Lung microvascular endothelial cell (primary cell): ENCODE data around the gene WBP2. TPM values are rescaled to one million over a fixed set of nuclear protein-coding genes. Genes with fewer than 3 reads are reported as not detected.
A peak's percentile ranks its signal among the peaks of the same experiment; 100 is the strongest.
"Not testable (repeated sequence)": the region's sequence is repeated elsewhere in the genome, so short reads cannot be mapped to it uniquely, and the experiment has no call there.

Source experiments
- DNase-seq, 2 donors: peaks; one replicate each; pipeline versions ENCODE4 v3.0.0 to v3.0.0-alpha.2; 2010; ENCODE audit warnings: low read depth in 2 of 2
- total RNA-seq: library from RNA; depleted of rRNA; stranded (reverse); fragments of >200 nt; gene quantifications from 2 replicates; pipeline ENCODE4 v1.2.1, GENCODE V29; 2014

The WBP2 gene
- total RNA-seq, 1 donor from 2014 or later: 24.4 TPM

GRCh38 chr17:75868730-75869281 is 13.7 kb upstream of the WBP2 start:
- DNase-seq: not testable (repeated sequence)

DNA sequence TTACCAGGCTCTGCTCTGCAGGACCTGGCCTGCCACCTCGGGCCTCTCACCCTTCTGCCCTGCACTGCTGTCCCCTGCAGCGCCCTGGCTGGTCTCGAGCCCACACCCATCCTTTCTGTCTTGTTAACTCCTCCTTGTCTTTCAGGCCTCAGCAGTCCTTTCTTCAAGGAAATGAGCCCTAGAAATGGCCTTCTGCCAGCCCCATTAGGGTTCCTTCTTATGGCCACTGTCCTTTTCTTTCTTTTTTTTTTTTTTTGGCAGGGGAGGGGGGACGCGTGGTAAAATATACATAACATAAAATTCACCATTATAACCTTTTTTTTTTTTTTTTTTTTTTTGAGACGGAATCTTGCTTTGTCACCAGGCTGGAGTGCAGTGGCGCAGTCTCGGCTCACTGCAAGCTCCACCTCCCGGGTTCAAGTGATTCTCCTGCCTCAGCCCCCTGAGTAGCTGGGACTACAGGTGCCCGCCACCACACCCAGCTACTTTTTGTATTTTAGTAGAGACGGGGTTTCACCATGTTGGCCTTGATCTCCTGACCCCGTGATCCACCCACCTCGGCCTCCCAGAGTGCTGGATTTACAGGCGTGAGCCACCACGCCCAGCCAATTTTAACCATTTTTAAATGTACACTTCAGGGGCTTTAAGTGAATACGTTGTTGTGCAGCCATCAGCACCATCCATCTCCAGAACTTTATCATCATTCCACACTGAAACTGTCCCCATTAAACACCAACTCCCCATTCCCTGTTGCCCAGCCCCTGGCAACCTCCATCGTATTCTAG is 10.5 kb upstream of the WBP2 start:
- DNase-seq: not testable (repeated sequence)

- not testable (repeated sequence) for DNase-seq
Measured at GRCh38 chr17:75864887-75865286, 9.8 kb upstream of the WBP2 start.

- peak in 1 of 2 donors; percentile 89 for DNase-seq
Measured at GRCh38 chr17:75864448-75864871, 9.3 kb upstream of the WBP2 start.

DNA sequence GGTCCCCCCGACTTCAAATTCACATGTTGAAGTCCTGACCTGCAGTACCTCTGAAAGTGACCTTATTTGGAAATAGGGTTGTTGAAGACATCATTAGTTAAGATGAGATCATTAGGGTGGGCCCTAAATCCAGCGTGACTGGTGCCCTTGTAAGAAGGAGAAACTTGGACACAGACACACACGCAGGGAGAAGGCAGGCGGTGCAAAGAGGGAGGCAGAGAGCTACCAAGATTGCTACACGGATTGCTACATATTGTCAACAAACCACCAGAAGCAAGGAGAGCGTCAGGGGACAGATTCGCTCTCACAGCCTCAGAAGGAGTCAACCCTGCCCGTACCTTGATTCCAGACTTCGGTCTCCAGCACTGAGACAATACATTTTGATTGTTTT is 6.8 kb upstream of the WBP2 start:
- no peak for DNase-seq

DNA sequence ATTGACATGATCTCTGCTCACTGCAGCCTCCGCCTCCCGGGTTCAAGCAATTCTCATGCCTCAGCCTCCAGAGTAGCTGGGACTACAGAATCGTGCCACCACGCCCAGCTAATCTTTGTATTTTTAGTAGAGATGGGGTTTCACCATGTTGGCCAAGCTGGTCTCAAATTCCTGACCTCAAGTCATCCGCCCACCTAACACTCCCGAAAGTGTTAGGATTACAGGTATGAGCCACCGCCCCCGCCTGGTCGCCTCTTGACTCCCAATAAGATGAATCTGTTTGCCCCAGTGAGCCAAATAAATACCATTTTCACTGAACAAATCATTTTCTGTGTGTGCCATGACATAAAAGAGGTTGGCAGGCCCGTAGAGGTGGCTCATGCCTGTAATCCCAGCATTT is 4.2 kb upstream of the WBP2 start:
- DNase-seq: not testable (repeated sequence)

DNA sequence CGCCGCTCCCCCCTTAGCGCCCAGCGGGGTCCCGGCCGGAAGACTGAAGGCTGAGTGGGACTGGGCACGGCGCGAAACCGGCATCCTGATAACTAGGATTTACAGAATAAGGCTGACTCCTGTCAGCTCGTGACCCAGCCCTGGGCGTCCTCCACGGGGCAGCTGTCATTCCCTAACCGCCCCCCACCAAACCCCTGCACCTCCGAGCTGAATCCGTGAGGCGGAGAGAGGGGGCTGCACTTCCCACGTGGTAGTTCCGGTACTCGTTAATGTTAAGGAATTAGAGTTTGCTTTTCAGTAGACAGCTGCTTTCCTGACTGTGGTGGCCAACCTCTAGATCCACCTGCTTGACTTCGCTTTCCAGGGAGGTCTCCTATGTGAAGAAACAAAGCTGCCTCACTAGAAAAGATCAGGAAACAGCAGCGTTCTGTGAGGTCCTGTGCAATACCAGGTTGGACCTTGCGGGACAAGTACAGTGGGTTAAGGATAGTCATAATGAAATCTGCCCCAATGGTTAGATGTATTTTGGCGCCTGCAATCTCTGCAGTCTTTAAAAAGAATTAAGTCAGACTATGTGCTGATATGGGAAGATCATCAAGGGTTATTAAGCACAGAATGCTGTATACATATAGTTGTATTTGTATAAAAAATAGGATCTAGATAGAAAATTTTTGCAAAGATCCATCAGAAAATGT is 1.1 kb upstream of the WBP2 start:
- DNase-seq: peak; percentile 44 to 49

DNA sequence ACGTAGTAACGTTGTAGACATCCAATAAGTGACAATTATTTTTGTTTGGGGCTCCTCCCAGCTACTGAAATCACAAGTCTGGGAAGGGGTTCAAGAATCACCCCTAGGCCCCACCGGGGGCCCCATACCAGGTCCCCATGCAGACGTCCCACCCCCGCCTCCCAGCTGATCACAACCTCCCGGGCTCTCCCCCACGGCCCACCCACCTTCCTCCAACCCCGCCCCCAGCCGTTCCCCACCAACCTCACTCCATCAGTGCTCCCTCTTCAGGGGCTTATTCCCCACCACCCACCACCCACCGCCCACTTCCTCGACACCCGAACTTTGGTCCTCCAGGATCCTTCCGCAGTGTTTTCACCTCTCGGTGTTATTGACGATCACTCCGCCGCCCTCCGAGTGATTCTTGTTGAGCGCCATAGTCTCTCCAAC is 240 bp downstream of the WBP2 start:
- no peak for DNase-seq

DNA sequence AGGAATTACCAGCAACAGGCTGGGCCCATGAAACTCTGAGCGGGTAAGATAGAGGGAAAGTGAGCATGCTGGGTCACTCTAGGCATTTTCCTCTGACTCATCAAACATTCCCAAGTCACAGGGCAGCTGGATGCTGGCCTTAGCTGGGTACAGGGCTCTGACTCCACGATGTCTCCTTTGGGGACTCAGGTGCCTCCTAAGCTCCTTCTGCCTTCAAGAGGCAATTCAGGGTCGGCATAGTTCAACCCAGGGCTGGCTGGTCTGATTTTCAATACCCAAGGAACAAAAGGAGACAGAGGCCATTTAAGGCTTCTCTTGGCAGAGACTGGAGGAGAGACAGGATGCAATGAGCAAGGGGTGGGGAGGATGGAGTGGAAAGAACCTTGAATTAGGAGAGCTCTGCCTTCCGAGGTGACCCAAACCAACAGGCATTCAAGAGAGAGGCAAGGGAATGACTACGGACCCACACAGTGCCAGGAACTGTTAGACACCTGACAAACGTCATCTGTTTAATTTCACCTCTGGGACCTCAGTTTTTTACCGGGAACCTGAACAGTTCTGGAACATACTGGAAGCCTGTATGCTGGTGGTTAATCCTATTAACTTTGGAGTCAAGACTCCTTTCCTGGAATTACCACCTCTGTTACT is 910 bp downstream of the WBP2 start:
- peak; percentile 73 for DNase-seq

GRCh38 chr17:75853433-75853832 is 1.7 kb downstream of the WBP2 start:
- peak; percentile 78 to 91 for DNase-seq

GRCh38 chr17:75851693-75851991 is 3.5 kb downstream of the WBP2 start:
- DNase-seq: not testable (repeated sequence)

GRCh38 chr17:75850928-75851692 is 4.0 kb downstream of the WBP2 start:
- DNase-seq: no peak

GRCh38 chr17:75849724-75850123 is 5.4 kb downstream of the WBP2 start:
- DNase-seq: peak; percentile 35 to 68

DNA sequence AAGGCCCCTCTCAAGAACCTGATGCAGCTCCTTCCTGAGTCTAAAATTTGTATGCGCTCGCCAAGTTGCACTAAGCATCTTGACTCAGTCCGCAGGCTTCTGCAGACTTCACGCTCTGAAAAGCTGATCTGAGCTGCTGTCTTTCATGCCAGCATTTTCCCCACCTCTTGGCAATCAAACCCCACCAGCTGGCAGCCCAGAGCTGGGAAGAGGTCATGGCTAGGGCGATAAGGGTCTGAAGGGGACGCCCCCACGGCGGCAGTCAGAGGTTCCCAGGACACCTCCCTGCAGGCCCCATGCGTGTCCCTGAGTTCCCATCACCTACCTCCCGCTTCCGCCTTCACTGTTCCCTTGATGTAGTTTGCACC is 5.9 kb downstream of the WBP2 start:
- DNase-seq: peak; percentile 28 to 43

DNA sequence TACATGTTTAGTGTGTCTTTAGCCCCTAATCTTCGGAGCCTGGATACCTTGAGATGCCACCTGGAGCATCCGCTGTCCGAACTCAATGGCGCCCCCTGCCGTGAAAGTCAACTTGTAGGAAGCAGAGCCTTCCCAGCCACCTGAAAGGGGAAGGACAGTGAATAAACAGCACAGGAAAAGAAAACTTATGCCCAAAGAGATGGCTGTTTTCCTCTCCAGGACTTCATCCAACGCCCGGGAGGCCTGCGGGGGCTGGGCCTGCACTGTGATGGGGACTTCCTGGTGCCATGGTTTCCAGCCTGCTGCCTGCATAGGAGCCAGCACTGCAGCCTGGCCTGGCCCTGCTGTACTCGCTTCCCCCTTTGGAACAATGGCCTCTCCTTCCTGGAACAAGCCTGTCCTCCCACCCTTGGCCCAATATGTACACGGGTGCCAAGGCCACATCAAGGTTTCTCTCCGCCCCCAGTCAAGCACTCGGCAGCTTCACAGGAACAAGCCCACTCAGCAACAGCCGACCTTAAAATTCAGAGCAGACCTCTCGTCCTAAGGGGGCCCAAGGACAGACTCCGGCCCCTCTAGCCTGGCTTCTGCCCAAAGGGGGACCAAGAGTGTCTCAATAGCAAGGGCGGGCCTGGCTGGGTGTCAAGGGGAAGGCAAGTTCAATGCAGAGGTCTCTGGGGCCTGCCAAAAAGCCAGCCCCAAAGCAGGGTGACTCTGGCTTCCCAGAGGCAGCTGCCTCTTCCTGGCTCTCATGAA is 6.4 kb downstream of the WBP2 start:
- DNase-seq: peak; percentile 62 to 98

DNA sequence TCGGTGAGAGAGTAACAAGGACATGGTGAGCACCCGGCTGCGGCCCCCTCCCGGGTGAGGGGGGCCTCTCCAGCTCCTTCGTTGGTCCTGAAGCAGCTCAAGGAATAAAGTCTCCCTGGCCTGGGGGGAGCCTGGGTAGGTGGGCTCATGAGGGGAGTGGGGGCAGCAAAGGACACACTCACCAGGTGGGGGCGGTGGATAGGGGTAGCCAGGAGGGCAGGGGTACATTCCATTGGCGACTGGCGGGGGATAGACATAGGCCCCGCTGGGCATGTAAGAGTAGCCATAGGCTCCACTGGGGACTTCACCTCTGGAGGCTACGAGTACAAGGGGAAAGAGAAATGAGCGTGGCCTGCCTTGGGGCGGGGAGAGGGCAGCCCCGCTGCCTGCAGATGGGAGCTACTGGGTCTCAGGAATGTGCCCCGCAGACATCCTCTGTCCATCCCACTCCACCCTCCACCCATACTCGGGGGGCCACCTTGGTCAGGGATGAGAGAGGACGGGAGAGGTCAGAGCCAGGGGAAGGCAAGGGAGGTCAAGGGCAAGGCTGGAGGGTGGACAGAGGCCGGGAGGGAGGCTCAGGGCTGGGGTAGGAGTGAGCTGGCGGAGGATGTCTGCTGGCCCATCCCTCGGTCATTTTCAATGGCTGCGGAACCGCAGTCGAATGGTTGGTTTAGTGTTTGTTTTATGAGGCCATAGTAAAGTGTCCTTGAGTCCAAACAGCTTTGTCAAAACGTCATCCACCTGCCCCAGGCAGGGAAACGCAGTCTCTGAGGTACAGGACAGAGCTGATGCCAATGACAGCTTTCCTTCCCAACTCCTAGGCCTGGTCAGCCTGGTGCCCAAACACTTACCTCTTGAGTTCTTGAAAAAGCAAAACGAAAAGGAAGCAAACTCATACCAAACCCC is 7.3 kb downstream of the WBP2 start:
- no peak for DNase-seq

DNA sequence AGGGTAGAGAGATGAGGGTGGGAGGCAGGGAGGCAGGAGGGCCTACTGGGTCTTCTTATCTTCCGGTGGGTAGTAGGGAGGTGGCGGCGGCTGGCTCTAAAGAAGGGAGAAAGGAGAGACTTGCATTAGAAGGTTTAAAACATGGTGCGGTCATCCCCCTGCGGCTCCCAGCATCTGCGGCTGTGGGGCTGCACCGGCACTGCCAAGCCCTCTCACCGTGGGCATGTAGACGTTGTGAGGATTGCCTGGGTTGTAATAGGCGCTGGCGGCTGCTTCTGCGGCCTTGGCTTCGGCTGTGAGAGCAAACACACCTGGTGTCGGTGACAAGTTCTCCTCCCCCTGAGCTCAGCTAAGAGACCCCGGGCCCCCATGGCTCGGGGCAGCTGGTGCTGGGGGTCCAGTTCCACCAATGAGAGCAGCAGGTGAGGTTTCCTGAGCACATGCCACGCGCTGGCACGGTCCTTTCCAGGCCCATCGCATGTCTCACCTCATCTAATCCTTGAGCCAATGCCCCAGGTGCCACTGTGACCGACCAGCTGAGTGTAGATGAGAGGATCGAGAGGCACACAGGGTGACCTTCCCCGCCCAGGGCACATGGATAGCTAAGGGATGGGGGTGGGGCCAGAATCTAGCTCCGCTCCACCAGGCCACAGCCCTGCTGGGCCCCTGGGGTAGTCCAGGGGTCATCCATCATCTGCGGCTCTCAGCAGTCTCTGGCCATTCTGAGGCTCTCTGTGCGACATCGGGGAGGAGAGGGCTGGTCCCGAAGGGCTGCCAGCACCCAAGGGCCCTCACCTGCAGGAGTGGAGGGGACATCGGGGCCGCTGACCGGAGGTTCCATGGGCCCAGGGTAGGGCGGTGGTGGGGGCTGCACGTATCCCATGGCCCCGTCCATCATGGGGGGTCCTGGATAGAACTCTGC is 8.2 kb downstream of the WBP2 start:
- DNase-seq: no peak

DNA sequence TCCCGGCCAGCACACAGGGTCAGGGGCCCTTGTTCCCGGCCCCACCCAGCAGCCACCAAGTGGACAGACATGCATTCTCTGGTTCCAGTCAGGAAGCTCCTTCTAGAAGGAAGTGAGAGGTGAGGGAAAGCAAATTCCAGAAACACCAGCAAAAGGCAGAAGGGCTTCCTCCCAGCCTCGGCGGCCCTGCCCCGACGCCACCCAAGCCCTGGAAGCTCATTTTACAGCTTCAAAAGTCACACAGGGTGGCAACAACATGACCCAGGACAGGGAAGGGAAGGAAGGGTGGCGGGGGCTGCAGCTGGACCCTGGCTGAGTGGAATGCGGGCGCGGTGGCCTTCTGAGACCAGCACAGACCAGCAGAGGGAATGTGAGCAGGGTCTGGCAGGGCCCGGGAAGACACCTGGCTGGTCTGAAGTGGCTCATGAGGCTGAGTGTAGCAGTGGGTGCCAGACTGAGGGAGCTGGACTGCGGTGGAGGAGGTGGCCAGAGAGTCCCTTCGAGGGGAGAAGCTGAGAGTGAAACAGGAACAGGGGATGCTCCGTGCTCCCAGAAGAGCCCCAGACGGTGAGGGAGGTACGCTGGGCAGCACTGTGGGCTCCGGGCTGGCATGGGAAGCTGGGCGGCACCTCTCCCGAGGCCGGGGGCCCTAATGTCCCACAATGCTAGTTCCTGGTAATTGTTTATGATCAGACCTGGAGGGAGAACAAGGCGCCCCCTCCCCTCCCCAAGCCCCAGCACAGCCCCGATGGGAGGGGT is 9.0 kb downstream of the WBP2 start:
- DNase-seq: peak; percentile 32 to 39
